Measurements from ENCODE around the gene CD101.

Gene CD101

GRCh38 chr1:116987256-116987555 lies 14.4 kb upstream of the CD101 start:
- no peak overlapping the region for H3K4me3 ChIP-seq (ENCODE audit: low read depth, low read length)
- no peak for TF ChIP-seq CTCF (IDR thresholded peaks at IDR 0.05; ENCODE audit: borderline replicate concordance, insufficient read depth, low read depth, low read length)

GRCh38 chr1:116988248-116988647 lies 13.3 kb upstream of the CD101 start:
- H3K4me3 ChIP-seq (ENCODE audit: low read depth, low read length): no peak overlapping the region

GRCh38 chr1:116988908-116989307 lies 12.7 kb upstream of the CD101 start:
- no peak for TF ChIP-seq CTCF (IDR thresholded peaks at IDR 0.05; ENCODE audit: borderline replicate concordance, insufficient read depth, low read depth, low read length)
- H3K4me3 ChIP-seq (ENCODE audit: low read depth, low read length): no peak overlapping the region

More at GRCh38 chr1:116988248-116988647, 13.3 kb upstream of the CD101 start:
- no peak for TF ChIP-seq CTCF (IDR thresholded peaks at IDR 0.05; ENCODE audit: borderline replicate concordance, insufficient read depth, low read depth, low read length)

- H3K4me3 ChIP-seq (ENCODE audit: low read depth, low read length): no peak overlapping the region
- no peak for TF ChIP-seq CTCF (IDR thresholded peaks at IDR 0.05; ENCODE audit: borderline replicate concordance, insufficient read depth, low read depth, low read length)
These were observed 11.7 kb upstream of the CD101 start for GRCh38 chr1:116989835-116990234.

GRCh38 chr1:116990612-116991151 lies 10.9 kb upstream of the CD101 start:
- H3K4me3 ChIP-seq (ENCODE audit: low read depth, low read length): no peak overlapping the region
- TF ChIP-seq CTCF (IDR thresholded peaks at IDR 0.05; ENCODE audit: borderline replicate concordance, insufficient read depth, low read depth, low read length): no peak

- H3K4me3 ChIP-seq (ENCODE audit: low read depth, low read length): no peak overlapping the region
- TF ChIP-seq CTCF (IDR thresholded peaks at IDR 0.05; ENCODE audit: borderline replicate concordance, insufficient read depth, low read depth, low read length): no peak
These were observed 10.3 kb upstream of the CD101 start for GRCh38 chr1:116991171-116991845.

GRCh38 chr1:116991918-116992317 lies 9.6 kb upstream of the CD101 start:
- TF ChIP-seq CTCF (IDR thresholded peaks at IDR 0.05; ENCODE audit: borderline replicate concordance, insufficient read depth, low read depth, low read length): no peak

More at GRCh38 chr1:116991918-116992317, 9.6 kb upstream of the CD101 start:
- H3K4me3 ChIP-seq (ENCODE audit: low read depth, low read length): no peak overlapping the region
